Retina (tissue), 1 donor: ENCODE results near the gene FTO.

Source experiments
- DNase-seq: peaks from one replicate; pipeline ENCODE4 v3.0.0-alpha.2; 2016

Gene FTO

GRCh38 chr16:53785916-53786315, 82.0 kb downstream of the FTO start:
- DNase-seq, result no peak

GRCh38 chr16:53787423-53787822, 83.5 kb downstream of the FTO start:
- no peak for DNase-seq

GRCh38 chr16:53789137-53789536, 85.2 kb downstream of the FTO start:
- no peak for DNase-seq

DNA sequence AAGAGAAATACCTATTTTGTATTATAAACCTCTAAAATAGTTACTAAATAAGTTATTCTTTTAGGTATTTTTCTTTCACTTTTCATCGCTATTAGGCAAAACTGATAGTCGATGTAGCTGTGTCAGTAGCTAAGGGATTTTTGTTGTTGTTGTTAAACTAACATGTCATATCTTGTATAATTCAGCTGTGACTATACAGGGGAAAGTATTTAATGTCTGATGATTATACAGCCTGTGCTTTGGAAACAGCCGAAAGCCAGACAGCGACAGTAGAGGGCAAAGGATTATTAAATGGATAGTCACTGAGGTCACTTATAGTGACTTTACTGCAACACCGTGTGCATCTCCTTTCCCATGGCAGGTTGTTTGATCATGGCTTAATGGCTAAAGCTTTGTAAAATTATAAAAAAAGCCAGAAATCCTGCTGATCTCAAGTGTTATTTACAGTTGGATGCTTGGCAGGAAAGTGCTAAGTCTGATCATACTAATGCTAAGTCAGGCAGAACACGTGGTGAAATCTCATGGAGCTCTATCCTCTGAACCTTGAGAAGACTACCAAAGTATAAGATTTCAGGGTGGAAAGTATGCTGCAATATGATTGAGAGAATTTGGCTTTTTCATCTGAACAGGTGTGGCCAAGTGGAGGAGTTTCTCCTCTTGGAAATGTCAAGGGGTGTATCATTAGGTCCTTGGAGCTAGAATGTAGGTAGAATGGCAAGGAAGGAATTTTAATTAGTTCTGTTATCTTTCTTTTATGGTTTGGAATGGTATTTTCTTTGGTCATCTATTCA, 88.4 kb downstream of the FTO start:
- DNase-seq, result peak; percentile 25

- no peak for DNase-seq
Measured at GRCh38 chr16:53803451-53803850, 99.5 kb downstream of the FTO start.

DNA sequence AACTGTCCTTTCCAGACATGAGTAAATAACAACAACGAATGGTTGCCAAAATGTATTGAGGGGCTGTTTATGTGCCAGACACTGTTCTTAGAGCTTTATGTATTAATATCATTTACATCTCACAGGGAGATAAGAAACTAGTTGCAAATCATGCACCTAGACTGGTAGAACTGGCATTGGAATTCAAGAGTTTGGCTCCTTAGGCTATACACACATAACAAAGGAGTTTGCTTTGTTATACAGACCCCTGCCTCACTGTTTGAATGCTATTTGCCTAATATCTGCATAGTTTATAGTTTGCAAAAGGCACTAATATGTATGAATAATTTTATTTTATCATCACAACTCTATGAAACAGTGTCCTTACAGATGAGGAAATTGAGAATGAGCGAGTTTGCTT, 100.0 kb downstream of the FTO start:
- DNase-seq, result no peak

DNA sequence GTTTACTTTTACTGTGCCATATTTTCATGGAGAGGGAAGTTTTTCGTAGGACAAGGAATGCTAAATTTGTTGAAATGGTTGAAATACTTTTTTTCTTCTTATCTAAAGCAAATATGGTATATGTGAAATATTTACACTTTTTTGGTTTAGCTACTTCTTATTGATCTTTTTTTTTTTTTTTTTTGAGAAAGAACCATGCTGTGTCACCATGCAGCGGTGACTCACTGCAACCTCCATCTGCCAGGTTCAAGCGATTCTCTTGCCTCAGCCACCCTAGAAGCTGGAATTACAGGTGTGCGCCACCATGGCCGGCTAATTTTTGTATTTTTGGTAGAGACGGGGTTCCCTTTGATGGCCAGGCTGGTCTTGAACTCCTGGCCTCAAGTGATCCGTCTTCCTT, 100.5 kb downstream of the FTO start:
- no peak for DNase-seq

DNA sequence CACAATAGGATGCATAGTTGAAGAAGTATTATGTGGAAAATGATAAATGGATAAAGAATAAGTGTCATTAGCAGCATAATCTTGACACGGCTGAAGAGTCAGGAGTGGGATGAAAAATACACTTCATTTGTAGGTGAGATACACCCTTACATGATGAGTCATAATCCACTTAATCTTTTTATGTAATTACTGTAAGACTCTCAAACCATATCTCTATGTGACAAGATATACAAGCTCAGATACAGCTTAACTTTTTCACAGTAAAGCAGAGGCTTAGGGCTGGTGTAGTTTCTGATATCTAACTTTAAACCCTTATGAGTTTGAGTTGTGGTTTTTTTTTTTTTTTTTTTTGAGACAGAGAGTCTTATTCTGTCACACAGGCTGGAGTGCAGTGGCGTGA, 101.2 kb downstream of the FTO start:
- no peak for DNase-seq

GRCh38 chr16:53805752-53806151, 101.8 kb downstream of the FTO start:
- no peak for DNase-seq

DNA sequence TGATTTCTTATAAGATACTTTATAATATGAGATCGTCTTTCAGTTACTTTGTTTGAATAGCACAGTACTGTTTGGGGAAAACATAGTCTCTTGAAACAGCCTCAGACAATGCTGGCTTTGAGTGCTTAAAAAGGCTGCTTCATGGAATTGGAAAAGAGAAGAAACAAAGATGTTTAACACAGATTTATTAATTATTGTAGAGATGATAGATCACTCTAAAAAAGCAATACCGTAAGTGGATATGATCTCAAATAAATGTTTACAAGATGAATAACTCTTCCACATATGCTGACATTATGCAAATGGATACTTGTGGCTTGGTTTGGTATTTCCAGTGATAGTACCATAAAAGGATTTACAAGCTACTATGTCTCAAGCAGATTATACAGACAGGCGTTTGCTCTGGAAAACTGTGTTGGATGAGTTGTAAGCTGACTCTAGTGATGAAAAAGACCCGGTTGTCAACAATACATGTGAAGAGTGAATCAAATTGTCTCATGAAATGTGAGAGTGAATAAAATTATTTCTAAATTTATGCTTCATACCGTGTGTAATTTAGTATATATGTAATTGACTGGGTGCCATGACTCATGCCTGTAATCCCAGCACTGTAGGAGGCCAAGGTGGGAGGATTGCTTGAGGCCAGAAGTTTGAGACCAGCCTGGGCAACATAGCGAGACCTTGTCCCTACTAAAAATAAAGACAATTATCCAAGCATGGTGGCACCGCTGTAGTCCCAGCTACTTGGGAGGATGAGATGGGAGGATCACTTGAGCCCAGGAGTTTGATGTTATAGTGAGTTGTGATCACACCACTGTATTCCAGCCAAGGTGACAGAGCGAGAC, 105.4 kb downstream of the FTO start:
- no peak for DNase-seq

GRCh38 chr16:53812914-53813313, 109.0 kb downstream of the FTO start:
- no peak for DNase-seq

- no peak for DNase-seq
Measured at GRCh38 chr16:53814801-53815200, 110.8 kb downstream of the FTO start.

- DNase-seq, result no peak
Measured at GRCh38 chr16:53816211-53816836, 112.4 kb downstream of the FTO start.

DNA sequence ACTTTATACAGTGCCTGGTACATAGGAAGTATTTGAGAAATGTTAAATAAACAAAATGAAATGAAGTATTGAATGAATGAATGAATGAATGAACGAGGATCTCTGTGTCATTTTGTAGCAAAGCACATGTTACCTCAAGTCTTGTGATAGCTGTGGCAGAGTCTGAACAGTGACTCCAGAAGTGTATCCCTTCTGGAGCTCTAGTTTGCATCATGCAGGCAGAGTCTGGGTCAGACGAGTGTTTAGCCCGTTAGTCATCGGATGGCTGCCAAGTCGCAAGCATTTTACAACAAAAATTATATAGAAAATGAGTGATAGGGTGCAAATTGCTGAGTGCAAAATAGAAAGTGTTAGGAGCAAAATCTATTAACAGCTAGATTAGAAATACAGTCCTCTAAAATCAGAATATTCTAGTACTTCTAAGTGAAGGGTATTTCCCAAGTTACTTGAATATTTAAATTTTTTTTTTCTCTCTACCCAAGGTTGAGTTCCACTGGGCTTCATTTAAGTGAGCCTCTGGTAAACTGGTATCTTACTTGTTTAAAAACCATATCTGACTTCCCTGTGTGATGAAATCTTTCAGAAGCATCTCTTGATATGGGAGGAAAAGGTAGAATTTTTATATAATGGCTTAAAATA, 113.3 kb downstream of the FTO start:
- no peak for DNase-seq

- DNase-seq, result no peak
Measured at GRCh38 chr16:53817812-53818550, 114.0 kb downstream of the FTO start.

- no peak for DNase-seq
Measured at GRCh38 chr16:53821487-53821886, 117.5 kb downstream of the FTO start.

DNA sequence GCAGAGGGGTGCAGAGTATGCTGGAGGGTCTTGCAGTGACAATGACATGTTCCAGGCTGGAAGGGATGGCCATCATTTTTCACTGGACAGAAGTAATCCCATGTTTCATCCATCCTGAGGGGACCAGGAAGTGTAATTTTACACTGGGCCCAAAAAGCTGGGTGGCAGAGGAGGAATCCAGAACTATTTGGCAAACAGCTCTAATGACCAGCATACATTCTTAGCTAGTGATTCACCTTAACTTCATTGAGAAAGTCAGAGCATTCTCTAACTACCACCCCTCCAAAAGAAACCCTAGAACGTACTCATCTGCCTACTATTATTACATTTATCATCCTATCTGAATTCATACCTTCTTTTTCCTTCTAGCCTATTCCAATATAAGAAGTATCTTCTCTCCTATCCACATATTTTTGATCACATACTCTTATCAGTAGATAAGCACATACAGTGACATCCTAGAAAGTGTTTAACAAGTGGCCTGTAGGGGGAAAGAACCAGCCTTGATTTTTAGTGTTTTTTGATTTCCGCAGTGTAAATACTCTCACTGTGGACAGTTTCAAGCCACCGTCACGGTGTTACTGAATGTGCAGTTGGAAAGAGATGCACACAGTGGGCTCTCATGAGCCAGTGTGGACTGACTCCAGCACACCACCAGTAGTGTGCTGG, 118.1 kb downstream of the FTO start:
- no peak for DNase-seq

GRCh38 chr16:53822936-53823529, 119.1 kb downstream of the FTO start:
- DNase-seq, result no peak

- no peak for DNase-seq
Measured at GRCh38 chr16:53826658-53827057, 122.7 kb downstream of the FTO start.

DNA sequence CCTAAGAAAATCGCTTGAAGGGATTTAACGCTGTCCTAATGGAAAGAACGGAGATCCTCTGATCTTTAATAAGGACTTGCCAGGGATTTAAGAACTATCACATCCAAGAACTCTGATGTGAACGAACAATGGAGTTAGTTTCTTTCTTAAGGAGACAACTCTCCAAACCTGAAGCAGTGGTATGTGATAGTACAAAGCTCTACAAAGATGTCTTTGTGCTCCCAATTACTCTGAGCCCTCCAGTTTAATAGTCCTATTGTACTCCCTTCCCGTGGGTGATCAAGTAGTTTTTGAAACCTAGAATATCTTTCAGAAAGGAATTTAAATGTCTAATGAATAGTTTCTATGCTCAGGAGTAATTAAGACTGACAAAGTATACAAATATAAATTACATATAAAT, 123.8 kb downstream of the FTO start:
- DNase-seq, result peak; percentile 42

- DNase-seq, result no peak
Measured at GRCh38 chr16:53829186-53829747, 125.3 kb downstream of the FTO start.
